Activated CD8-positive, alpha-beta memory T cell treated with anti-CD3 and anti-CD28 coated beads for 24 hours (primary cell): ENCODE data around the gene PELO.
A peak's percentile ranks its signal among the peaks of the same experiment; 100 is the strongest.

Experiments used
- DNase-seq: peaks from one replicate; pipeline ENCODE4 v3.0.0-alpha.2; 2020

Gene PELO

GRCh38 chr5:52773342-52773741, 14.4 kb upstream of the PELO start:
- DNase-seq = no peak

GRCh38 chr5:52774005-52774410, 13.7 kb upstream of the PELO start:
- DNase-seq = no peak

DNA sequence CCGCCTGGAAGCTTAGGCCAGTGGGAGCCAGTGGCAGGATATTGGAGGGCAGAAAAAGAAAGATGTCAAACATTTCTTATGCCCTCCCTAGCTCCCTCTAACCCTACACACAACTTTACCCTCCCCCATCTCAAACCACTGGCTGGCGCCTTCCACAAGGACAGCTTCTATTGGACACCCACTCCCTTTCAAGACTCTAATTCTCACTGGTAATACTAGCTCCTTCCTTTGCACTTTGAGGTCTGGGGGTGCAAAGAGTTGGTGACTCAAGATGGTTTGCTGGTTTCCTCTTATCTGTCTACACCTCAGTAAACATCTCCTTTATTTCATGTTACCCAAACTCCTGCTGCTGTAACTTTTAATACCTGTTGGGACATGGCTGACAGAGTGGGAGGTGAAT, 11.6 kb upstream of the PELO start:
- DNase-seq = no peak

GRCh38 chr5:52777186-52777585, 10.5 kb upstream of the PELO start:
- DNase-seq = no peak

GRCh38 chr5:52778781-52779180, 8.9 kb upstream of the PELO start:
- no peak for DNase-seq

GRCh38 chr5:52779213-52779612, 8.5 kb upstream of the PELO start:
- no peak for DNase-seq

- DNase-seq = no peak
These were observed 4.3 kb upstream of the PELO start for GRCh38 chr5:52783226-52783959.

DNA sequence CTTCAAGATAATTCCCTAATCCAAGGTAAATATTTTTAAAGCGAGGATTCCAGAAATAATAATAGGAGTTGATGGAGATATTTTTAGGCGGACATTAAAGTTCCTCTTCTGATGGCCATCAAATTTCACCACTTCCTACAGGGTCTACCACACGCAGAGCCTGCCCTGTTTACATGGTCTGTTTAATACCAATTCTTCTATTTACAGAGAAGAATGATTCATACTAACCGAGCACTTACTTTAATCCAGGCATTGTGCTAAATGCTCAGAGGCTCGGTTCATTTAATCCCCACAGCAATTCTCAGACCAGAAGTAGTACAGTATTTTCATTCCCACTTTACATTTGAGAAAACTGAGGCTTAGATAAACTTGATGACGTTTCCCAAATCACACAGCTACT, 3.0 kb upstream of the PELO start:
- no peak for DNase-seq

DNA sequence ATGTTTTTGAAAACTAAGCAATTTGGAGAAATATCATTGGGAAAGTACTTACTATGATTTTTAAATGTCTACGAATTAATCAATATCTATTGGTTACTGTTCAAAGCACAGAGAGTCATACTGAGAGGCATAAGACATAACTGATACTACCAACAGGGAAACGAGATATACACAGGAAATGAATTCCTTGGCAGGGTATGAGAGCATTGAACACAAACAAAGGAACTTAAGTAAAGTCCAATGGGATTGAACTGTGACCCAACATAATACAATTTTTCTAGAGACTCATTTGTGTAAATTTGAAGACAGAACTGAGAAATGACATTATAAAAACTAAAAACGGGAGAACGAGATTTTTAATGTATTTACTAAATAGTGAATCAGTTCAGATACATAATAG, 1.3 kb upstream of the PELO start:
- DNase-seq = no peak

DNA sequence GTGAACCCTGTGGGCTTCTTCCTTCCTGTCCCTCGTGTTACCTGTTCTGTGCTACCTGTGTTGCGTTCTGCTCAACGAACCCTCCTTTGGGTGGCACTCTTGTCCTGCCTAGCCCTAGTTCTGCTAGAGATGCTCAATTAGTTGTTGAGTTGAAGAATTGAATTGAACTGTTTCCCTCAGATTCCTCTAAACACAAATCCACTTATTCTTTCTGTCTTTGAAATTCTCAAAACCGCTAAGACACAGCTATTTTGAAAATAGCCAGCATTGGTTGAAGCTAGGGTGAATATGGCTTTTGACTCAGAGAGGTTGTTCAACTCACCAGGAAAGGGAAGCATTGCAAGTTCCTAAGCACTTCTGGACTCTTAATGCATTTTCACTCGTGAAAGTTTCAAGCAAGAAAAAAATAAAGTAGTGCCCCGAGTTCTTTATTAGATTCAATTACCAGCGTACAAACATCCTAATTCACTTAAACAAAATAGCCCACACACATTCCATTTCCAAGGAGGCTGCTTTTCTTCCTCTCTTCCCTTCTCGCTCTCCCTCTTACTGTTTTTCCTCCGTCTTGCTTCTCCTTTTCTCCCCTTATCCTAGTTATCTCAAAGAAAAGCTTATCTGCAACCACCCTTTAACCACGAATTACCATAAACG, 642 bp upstream of the PELO start:
- DNase-seq = no peak

- no peak for DNase-seq
These were observed 747 bp downstream of the PELO start for GRCh38 chr5:52788505-52788821.

GRCh38 chr5:52789378-52789777, 1.7 kb downstream of the PELO start:
- no peak for DNase-seq

- no peak for DNase-seq
These were observed 2.1 kb downstream of the PELO start for GRCh38 chr5:52789851-52790250.

DNA sequence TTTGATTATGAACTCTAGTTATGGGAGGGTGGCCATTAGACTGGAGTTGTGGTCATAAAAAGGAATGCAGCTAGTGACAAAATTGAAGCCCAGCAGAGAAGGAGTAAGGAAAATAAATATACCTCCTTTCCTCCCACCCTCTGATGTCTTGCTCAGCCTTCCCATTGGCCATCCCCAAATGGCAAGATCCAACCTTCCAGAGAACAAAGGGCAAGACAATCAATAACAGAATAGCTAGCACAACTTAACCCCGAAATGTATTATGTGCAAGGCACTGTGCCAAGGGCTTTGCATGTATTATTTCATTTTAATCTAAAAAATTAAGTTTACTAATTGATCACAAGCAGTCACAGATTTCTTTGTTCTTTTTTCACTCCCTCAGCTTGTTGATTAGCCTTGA, 3.6 kb downstream of the PELO start:
- no peak for DNase-seq

GRCh38 chr5:52794519-52794918, 6.8 kb downstream of the PELO start:
- DNase-seq = no peak

GRCh38 chr5:52796031-52796430, 8.3 kb downstream of the PELO start:
- no peak for DNase-seq

DNA sequence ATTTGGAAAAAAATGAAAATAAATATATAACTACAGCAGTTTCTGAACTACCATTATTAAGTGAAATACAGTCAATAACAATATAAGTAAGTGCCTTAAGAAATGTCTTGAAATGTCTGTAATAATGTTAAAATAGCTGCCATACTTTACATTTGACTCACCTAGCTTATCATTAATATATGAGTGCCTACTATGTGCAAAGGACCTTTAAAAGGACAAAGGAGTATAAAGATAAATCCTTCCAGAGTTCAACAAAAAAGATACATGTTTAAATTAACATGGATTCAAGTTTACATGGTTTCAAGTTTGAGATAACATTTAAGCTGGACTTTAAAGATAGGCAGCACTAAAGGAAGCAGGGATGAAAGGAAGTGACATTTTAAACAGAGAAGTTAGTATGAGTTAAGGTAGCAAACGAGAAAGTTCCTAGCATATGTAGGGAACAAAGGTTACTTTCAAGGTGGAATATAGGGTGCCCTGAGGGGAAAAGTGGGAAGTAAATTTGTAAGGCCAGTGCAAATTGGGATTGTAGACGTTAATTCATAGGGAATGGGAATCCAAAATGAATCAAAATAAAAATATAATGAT, 8.9 kb downstream of the PELO start:
- no peak for DNase-seq

- DNase-seq = no peak
These were observed 11.2 kb downstream of the PELO start for GRCh38 chr5:52798938-52799337.

GRCh38 chr5:52799358-52799982, 11.8 kb downstream of the PELO start:
- no peak for DNase-seq

DNA sequence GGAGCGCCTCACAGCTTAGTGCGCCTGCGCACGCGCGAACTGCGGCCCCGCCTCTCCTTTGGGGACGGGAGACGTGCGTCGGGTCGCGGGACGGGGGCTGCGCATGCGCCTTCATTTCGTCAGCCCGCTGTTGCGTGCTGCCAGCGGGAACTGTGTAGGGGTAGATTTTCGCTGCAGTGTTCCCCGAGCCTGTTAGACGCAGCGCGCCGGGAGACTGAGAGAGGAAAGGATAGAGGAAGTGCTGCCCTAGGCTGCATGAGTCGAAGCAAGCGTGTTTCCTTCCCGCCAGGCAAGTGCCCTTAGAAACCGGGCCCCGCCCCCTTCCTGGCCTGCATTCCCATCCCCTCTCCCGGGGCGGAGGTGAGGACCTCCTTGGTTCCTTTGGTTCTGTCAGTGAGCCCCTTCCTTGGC, 12.3 kb downstream of the PELO start:
- DNase-seq = peak; percentile 96

- peak; percentile 81 for DNase-seq
These were observed 12.9 kb downstream of the PELO start for GRCh38 chr5:52800394-52801213.

DNA sequence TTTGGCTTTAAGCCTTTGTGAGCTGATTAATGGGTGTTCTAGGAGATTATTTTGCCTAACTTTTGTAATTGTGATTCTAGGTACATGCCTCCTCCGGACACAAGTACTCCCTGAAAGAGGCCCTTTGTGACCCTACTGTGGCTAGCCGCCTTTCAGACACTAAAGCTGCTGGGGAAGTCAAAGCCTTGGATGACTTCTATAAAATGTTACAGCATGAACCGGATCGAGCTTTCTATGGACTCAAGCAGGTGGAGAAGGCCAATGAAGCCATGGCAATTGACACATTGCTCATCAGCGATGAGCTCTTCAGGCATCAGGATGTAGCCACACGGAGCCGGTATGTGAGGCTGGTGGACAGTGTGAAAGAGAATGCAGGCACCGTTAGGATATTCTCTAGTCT, 13.6 kb downstream of the PELO start:
- DNase-seq = no peak

GRCh38 chr5:52802272-52802973, 14.7 kb downstream of the PELO start:
- no peak for DNase-seq
